K562 (cell line): Measurements from ENCODE around the gene SS18L1. TPM values are rescaled to one million over a fixed set of nuclear protein-coding genes. Genes with fewer than 3 reads are reported as not detected.

Source experiments
- ATAC-seq: fragments of 200-7000 bp; cut with Tn5 transposase; 3 replicates; pipeline ENCODE4 v1.9.1; 2020; ENCODE audit warnings: moderate library complexity
- BruUV-seq: library from RNA; stranded (reverse); fragments of 400-500 nt; replicated peaks from 2 replicates; lab custom pipeline; 2021; lab: Mats Ljungman, UMichigan
- CTCF ChIA-PET: fragments of 300-600 bp; formaldehyde crosslinking; extraction: SDS; loops from one replicate; lab custom pipeline; 2021; ENCODE audit warnings: low intra/inter-chr PET ratio; lab: Yijun Ruan, JAX
- POLR2A ChIA-PET: fragments of 300-600, 350-650 bp; sonication (Branson Sonifier 250); formaldehyde crosslinking; extraction: SDS; loops from one replicate; lab custom pipeline; 2021; ENCODE audit warnings: antibody characterized with exemption, inconsistent platforms; lab: Yijun Ruan, JAX
- DNase-seq, 4 experiments: peaks; one replicate each; pipeline versions ENCODE4 v3.0.0 to v3.0.0-alpha.2; 2011 to 2018; ENCODE audit warnings: low spot score in 3 of 4, mixed read lengths in 3 of 4; ENCODE audit errors: extremely low read depth in 1 of 4
- FAIRE-seq: peaks from 2 replicates; lab custom pipeline; 2011; peaks lifted over from hg19 to GRCh38; lab: Jason Lieb, UNC
- H2AFZ ChIP-seq: 2 replicates; pipeline ENCODE4 v1.6.0; 2011; ENCODE audit warnings: low read depth, low read length, control low read depth, inconsistent platforms
- H3K27ac ChIP-seq: fragments of 200-600 bp; 3 replicates; pipeline ENCODE4 v1.8.0; 2011; ENCODE audit warnings: low read depth, mild to moderate bottlenecking, control low read depth, inconsistent platforms, low read length, moderate library complexity, mixed read lengths; ENCODE audit errors: extremely low read depth
- H3K27me3 ChIP-seq, 2 experiments: fragments of 300-600 bp in 1 of 2; 2 replicates in 1 of 2; 3 replicates in 1 of 2; pipeline versions ENCODE4 v1.6.0 to v1.8.0; 2011; ENCODE audit warnings: inconsistent platforms in 2 of 2, low read length in 2 of 2, mild to moderate bottlenecking in 1 of 2, mixed read lengths in 1 of 2, moderate library complexity in 1 of 2; ENCODE audit not compliant: control insufficient read depth in 2 of 2, insufficient read depth in 2 of 2
- H3K36me3 ChIP-seq: fragments of 300-600 bp; 3 replicates; pipeline ENCODE4 v1.8.0; 2011; ENCODE audit warnings: mild to moderate bottlenecking, low read length, inconsistent platforms; ENCODE audit not compliant: control insufficient read depth, insufficient read depth
- H3K4me1 ChIP-seq, 2 experiments: fragments of 200-600 bp in 1 of 2; replicated peaks in 1 of 2; 2 replicates in 1 of 2; 3 replicates in 1 of 2; pipeline versions ENCODE4 v1.5.1 to v1.8.0; 2011; ENCODE audit warnings: inconsistent platforms in 2 of 2, low read length in 2 of 2, mild to moderate bottlenecking in 1 of 2, mixed read lengths in 1 of 2, moderate library complexity in 1 of 2; ENCODE audit not compliant: control insufficient read depth in 2 of 2, insufficient read depth in 2 of 2
- H3K4me2 ChIP-seq: 2 replicates; pipeline ENCODE4 v1.6.1; 2011; ENCODE audit warnings: low read length, control low read depth, inconsistent platforms, mixed read lengths; ENCODE audit not compliant: insufficient read depth
- H3K4me3 ChIP-seq: fragments of 200-600 bp; sonication (generic), shearing (Covaris generic); 2 replicates; pipeline ENCODE4 v1.5.1; 2016; ENCODE audit warnings: control low read depth, inconsistent platforms
- H3K79me2 ChIP-seq: fragments of 200-600 bp; 3 replicates; pipeline ENCODE4 v1.8.0; 2011; ENCODE audit warnings: low read length, inconsistent platforms; ENCODE audit not compliant: control insufficient read depth, insufficient read depth
- H3K9ac ChIP-seq, 2 experiments: 2 replicates each; pipeline versions ENCODE4 v1.6.0 to v1.6.1; 2011; ENCODE audit warnings: low read depth in 2 of 2, low read length in 2 of 2, control low read depth in 1 of 2, inconsistent platforms in 1 of 2, mild to moderate bottlenecking in 1 of 2, mixed read lengths in 1 of 2; ENCODE audit not compliant: insufficient read depth in 1 of 2
- H3K9me1 ChIP-seq: one replicate; pipeline ENCODE4 v1.6.0; 2011; ENCODE audit warnings: inconsistent platforms, mild to moderate bottlenecking, low read length, moderate library complexity; ENCODE audit not compliant: control insufficient read depth, insufficient read depth
- H3K9me3 ChIP-seq: replicated peaks from 2 replicates; pipeline ENCODE4 v1.5.1; 2011; ENCODE audit warnings: low read depth, low read length, inconsistent platforms; ENCODE audit not compliant: control insufficient read depth, insufficient read depth
- H4K20me1 ChIP-seq: replicated peaks from 2 replicates; pipeline ENCODE4 v1.6.1; 2011; ENCODE audit warnings: low read length, inconsistent platforms, mixed read lengths; ENCODE audit not compliant: control insufficient read depth, insufficient read depth
- EHMT2 ChIP-seq: fragments of 450-650 bp; IDR thresholded peaks from 2 replicates; pipeline ENCODE4 v1.6.1; 2018; ENCODE audit warnings: antibody characterized with exemption
- NRF1 ChIP-seq, 2 experiments: fragments of 450-650 bp; IDR thresholded peaks in 1 of 2; conservative IDR thresholded peaks in 1 of 2; 2 replicates each; pipeline ENCODE4 v1.6.1; 2014; ENCODE audit warnings: mild to moderate bottlenecking in 2 of 2
- SLC30A9 ChIP-seq: fragments of 250-450 bp; sonication (Bioruptor Pico); IDR thresholded peaks from 2 replicates; pipeline ENCODE4 v1.8.0; 2022; ENCODE audit warnings: mild to moderate bottlenecking, moderate library complexity
- WGBS: fragments of 100-300 bp; shearing (Covaris generic); methylation state at CpG from one replicate; pipeline ENCODE4 v1.1.6; 2016; ENCODE audit warnings: low coverage, mixed read lengths; ENCODE audit not compliant: insufficient coverage; ENCODE audit errors: missing lambda C conversion rate; 5-methylcytosine and 5-hydroxymethylcytosine counted together
- in situ Hi-C: fragments of 300-500 bp; cut with MboI; formaldehyde crosslinking; loops from 4 replicates; pipeline ENCODE4 v1.15.0; 2018; ENCODE audit warnings: inconsistent platforms, mixed read lengths
- intact Hi-C: fragments of 100-400 bp; cut with micrococcal nuclease; formaldehyde crosslinking; loops from 2 replicates; pipeline ENCODE4 v1.14.2; 2022
- polyA plus RNA-seq, 8 experiments: library from polyadenylated mRNA; depleted of rRNA in 4 of 8; stranded (reverse) in 5 of 8; unstranded in 3 of 8; fragments of >200 nt; fragmentation: Nextera tagmentation in 2 of 8; fragmentation: Illumina TruSeq in 1 of 8; extraction: Ambion mirVana in 2 of 8; extraction: Trizol in 1 of 8; gene quantifications; 2 replicates each; pipeline versions ENCODE4 v1.2.1 to v1.2.3, GENCODE V29; 2011 to 2014; ENCODE audit warnings: inconsistent platforms in 1 of 8, missing spikeins in 1 of 8
- total RNA-seq, 7 experiments: library from RNA; depleted of rRNA in 6 of 7; stranded (reverse); fragments of >200 nt in 6 of 7; fragmentation: Illumina TruSeq in 2 of 7; extraction: Trizol in 2 of 7; gene quantifications; 2 replicates each; pipeline versions ENCODE4 v1.2.1 to v1.2.3, GENCODE V29; 2011 to 2021; ENCODE audit warnings: low replicate concordance in 1 of 7
- TF ChIP-seq, protein P1 (sequence below): fragments of 250-450 bp; sonication (Bioruptor Pico); IDR thresholded peaks from 2 replicates; pipeline ENCODE4 v1.8.0; 2022; ENCODE audit warnings: moderate library complexity, mild to moderate bottlenecking, inconsistent platforms

Gene SS18L1
- total and polyA plus RNA-seq, 9 of the 15 experiments (the other 6 are each of a cell fraction or from before 2014, with no cell fraction given), result 2.7 to 28.3 (median 15.1) TPM

DNA sequence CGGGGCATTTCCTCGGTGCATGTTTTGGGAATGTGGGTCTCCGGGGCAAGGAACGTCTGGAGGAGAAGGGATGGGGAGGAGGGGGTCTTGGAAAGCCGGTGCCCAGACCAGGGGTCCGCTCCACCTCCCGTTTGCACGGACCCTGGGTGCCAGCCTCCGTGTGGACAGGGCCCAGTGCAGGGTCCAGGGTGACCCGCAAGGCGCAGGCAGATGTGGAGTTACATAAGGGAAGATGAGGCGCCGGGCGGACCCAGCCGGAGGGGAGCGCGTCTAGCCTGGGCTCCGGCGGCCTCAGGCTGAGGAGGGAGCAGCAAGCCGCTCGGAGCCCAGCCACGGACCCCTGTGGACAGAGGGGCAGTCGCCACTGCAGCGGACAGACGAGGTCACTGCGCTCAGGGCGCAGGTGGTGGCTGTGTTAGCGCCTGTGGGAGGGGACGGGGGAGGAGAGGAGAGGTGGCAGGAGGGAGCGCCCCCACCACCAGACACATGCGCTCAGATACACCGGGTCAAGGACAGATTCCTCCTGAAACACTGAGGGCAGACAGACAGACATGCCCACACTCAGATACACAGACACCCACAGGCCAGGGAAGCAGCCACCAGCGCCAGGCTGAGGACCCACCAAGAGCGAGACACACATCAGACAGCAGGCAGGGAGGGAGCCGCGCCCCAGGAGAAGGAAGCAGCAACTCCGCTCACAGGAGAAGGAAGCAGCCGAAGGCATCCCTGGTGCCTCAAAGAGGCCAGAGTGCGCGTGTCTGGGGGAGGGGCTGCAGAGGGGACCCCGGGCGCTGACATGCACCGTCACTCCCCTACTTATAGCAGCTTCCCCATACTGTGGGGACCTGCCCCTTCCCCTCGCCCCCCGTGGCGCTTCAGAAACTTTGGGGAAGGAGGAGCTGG lies 77.3 kb downstream of the SS18L1 start:
- Histone ChIP-seq H4K20me1 (peaks cover 14% of the 10 kb centered on the region), H3K9me1 (no peaks in the 10 kb centered on the region), H3K9me3 (no peaks in the 10 kb centered on the region), H2AFZ (no peak overlapping the region), H3K79me2 (no peaks in the 10 kb centered on the region), H3K9ac (no peak overlapping the region), H3K27ac (no peak overlapping the region), H3K27me3 (peaks cover 50 to 82% of the 10 kb centered on the region in 2 experiments; a peak in 4 of 5 replicates), H3K36me3 (no peaks in the 10 kb centered on the region), H3K4me3 (no peak overlapping the region), H3K4me1 (peaks cover 0 to 62% of the 10 kb centered on the region in 2 experiments; a peak in 2 of 5 replicates), H3K4me2 (no peak overlapping the region)
- 10% methylated on average over 22 of the region's 46 CpGs for WGBS
- ATAC-seq, result no peak
- no TSS peak for BruUV-seq
- TF ChIP-seq SLC30A9 (CRISPR knock-in tag) (no peak), EHMT2 (0 out of 2 replicates have a peak, but pooled peaks have one; percentile 0)
- DNase-seq, result no peak
- FAIRE-seq, result no peak
- in situ Hi-C loops, result no loop called here
- ChIA-PET POLR2A (interaction anchor here (1.0 kb wide), 1 partner anchor 13 kb away, joined by 3 read pairs; no protein-coding TSS in a partner anchor), CTCF (no interaction called here)
- intact Hi-C loops, result no loop called here

DNA sequence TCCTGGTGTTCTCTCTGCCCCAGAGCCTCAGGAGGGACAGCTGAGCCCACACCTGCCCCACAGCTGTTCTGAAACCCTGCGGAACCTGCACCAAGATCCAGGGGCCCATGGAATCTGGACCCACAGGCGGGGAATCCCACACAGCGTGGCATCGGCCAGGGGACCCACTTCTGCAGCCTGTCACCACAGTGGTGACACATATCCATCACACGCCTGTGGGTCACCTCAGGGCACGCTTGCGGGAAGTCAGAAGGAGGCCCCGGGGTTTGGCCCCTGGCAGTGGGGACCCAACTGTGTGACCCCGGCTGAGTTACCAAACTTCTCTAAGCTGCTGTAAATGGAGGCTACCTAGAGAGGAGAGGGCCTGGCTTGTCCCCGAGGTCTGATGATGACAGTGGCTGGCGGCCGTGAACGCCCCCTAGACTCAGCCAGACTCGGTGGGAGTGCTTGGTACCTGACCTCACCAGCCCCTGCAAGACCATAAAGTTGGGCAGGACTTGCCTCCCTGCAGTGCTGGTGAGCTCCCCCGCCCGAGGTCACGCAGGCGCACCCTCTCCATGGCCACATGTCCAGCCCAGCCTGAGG lies 78.8 kb downstream of the SS18L1 start:
- ATAC-seq (no peak), DNase-seq (no peak), FAIRE-seq (no peak)
- CTCF ChIA-PET, result no interaction called here
- 4% methylated on average over 18 of the region's 18 CpGs for WGBS
- peaks cover 37 to 85% of the 10 kb centered on the region in 2 experiments; a peak in 4 of 5 replicates for H3K27me3 ChIP-seq
- no peak overlapping the region for H3K27ac ChIP-seq
- H3K79me2 ChIP-seq, result no peaks in the 10 kb centered on the region
- no peak overlapping the region for H2AFZ ChIP-seq
- H3K4me1 ChIP-seq, result peaks cover 0 to 58% of the 10 kb centered on the region in 2 experiments; a peak in 2 of 5 replicates
- TF ChIP-seq, protein P1, sequence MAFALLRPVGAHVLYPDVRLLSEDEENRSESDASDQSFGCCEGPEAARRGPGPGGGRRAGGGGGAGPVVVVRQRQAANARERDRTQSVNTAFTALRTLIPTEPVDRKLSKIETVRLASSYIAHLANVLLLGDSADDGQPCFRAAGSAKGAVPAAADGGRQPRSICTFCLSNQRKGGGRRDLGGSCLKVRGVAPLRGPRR (CRISPR knock-in tag), result no peak
- peak; percentile 24 to 28; a peak in 1 of 4 replicates for TF ChIP-seq NRF1 (conservative IDR thresholded peaks at IDR 0.05 in 1 of 2, IDR thresholded peaks at IDR 0.05 in 1 of 2)
- no peak overlapping the region for H3K4me3 ChIP-seq
- in situ Hi-C loops, result no loop called here
- intact Hi-C loops, result no loop called here
- POLR2A ChIA-PET, result interaction anchor here (1.0 kb wide), 1 partner anchor 12 kb away, joined by 3 read pairs; no protein-coding TSS in a partner anchor
- H3K4me2 ChIP-seq, result no peak overlapping the region
- no peak overlapping the region for H3K9ac ChIP-seq
- no peaks in the 10 kb centered on the region for H3K9me1 ChIP-seq
- no TSS peak for BruUV-seq
- H3K36me3 ChIP-seq, result no peaks in the 10 kb centered on the region
- H3K9me3 ChIP-seq, result no peaks in the 10 kb centered on the region
- H4K20me1 ChIP-seq, result peaks cover 14% of the 10 kb centered on the region
